SK-N-SH (cell line): ENCODE results near the gene CD72. TPM values are rescaled to one million over a fixed set of nuclear protein-coding genes. Genes with fewer than 3 reads are reported as not detected.

Experiments
- CTCF ChIA-PET: fragments of 300-600, 350-600 bp; formaldehyde crosslinking; extraction: SDS; loops from one replicate; lab custom pipeline; 2021; lab: Yijun Ruan, JAX
- POLR2A ChIA-PET: fragments of 350-600 bp; sonication (Branson Sonifier 250); formaldehyde crosslinking; extraction: SDS; loops from one replicate; lab custom pipeline; 2020; ENCODE audit warnings: antibody characterized with exemption, inconsistent platforms; lab: Yijun Ruan, JAX
- DNase-seq: peaks from one replicate; pipeline ENCODE4 v3.0.0; 2012
- H2AFZ ChIP-seq: fragments of 200-600 bp; sonication (generic); 2 replicates; pipeline ENCODE4 v1.8.1; 2016; ENCODE audit warnings: antibody characterized with exemption, mild to moderate bottlenecking, low read depth
- H3F3A ChIP-seq: fragments of 200-600 bp; sonication (generic); replicated peaks from 2 replicates; pipeline ENCODE3; 2016; ENCODE audit warnings: antibody characterized with exemption, mild to moderate bottlenecking; ENCODE audit not compliant: insufficient read depth
- H3K27ac ChIP-seq, 2 experiments: fragments of 200-500 bp in 1 of 2; fragments of 200-600 bp in 1 of 2; sonication (Bioruptor generic) in 1 of 2; sonication (generic), shearing (Covaris generic) in 1 of 2; 2 replicates each; pipeline versions ENCODE4 v1.5.1 to v1.6.1; 2014 to 2016; ENCODE audit warnings: low read depth in 2 of 2, inconsistent platforms in 1 of 2, low read length in 1 of 2, mild to moderate bottlenecking in 1 of 2, mixed read lengths in 1 of 2
- H3K27me3 ChIP-seq: fragments of 200-600 bp; sonication (generic), shearing (Covaris generic); 2 replicates; pipeline ENCODE4 v1.6.1; 2016; ENCODE audit warnings: mixed run types; ENCODE audit not compliant: insufficient read depth
- H3K36me3 ChIP-seq, 2 experiments: fragments of 200-500 bp in 1 of 2; fragments of 200-600 bp in 1 of 2; sonication (Bioruptor generic) in 1 of 2; sonication (generic) in 1 of 2; replicated peaks in 1 of 2; 2 replicates each; pipeline versions ENCODE3 to v1.5.1; 2014 to 2016; ENCODE audit warnings: low read length in 1 of 2, mild to moderate bottlenecking in 1 of 2; ENCODE audit not compliant: insufficient read depth in 2 of 2, control insufficient read depth in 1 of 2
- H3K4me1 ChIP-seq, 2 experiments: fragments of 200-500 bp in 1 of 2; fragments of 200-600 bp in 1 of 2; sonication (Bioruptor generic) in 1 of 2; sonication (generic), shearing (Covaris generic) in 1 of 2; 2 replicates each; pipeline versions ENCODE4 v1.5.1 to v1.6.1; 2014 to 2016; ENCODE audit warnings: low read depth in 1 of 2, low read length in 1 of 2, mixed run types in 1 of 2; ENCODE audit not compliant: insufficient read depth in 2 of 2, control insufficient read depth in 1 of 2
- H3K4me2 ChIP-seq: fragments of 200-600 bp; sonication (generic), shearing (Covaris generic); 2 replicates; pipeline ENCODE4 v1.6.1; 2017; ENCODE audit warnings: mixed run types
- H3K4me3 ChIP-seq, 2 experiments: fragments of 200-500 bp in 1 of 2; fragments of 200-600 bp in 1 of 2; sonication (Bioruptor generic) in 1 of 2; sonication (generic), shearing (Covaris generic) in 1 of 2; 2 replicates each; pipeline versions ENCODE4 v1.5.1 to v1.8.1; 2014 to 2016; ENCODE audit warnings: low read depth in 2 of 2, inconsistent platforms in 1 of 2, low read length in 1 of 2, mild to moderate bottlenecking in 1 of 2, mixed read lengths in 1 of 2, moderate library complexity in 1 of 2
- H3K79me2 ChIP-seq: fragments of 200-600 bp; sonication (generic); 2 replicates; pipeline ENCODE4 v1.8.1; 2017; ENCODE audit warnings: mild to moderate bottlenecking; ENCODE audit not compliant: insufficient read depth
- H3K9ac ChIP-seq: fragments of 200-600 bp; sonication (generic); 2 replicates; pipeline ENCODE4 v1.6.1; 2017; ENCODE audit warnings: mixed run types
- H3K9me2 ChIP-seq: fragments of 200-600 bp; sonication (generic); 2 replicates; pipeline ENCODE4 v1.6.1; 2017; ENCODE audit warnings: mixed run types
- H3K9me3 ChIP-seq: fragments of 200-600 bp; sonication (generic); 2 replicates; pipeline ENCODE4 v1.6.1; 2017; ENCODE audit warnings: mixed run types, mild to moderate bottlenecking, moderate library complexity
- H4K20me1 ChIP-seq: fragments of 200-600 bp; sonication (generic); 2 replicates; pipeline ENCODE4 v1.6.1; 2017; ENCODE audit warnings: mild to moderate bottlenecking, mixed run types; ENCODE audit not compliant: insufficient read depth
- ELF1 ChIP-seq: IDR thresholded peaks from 2 replicates; pipeline ENCODE4 v1.4.0; 2012
- EZH2phosphoT487 ChIP-seq: fragments of 200-600 bp; sonication (generic); IDR thresholded peaks from 2 replicates; pipeline ENCODE4 v1.6.1; 2017; ENCODE audit warnings: low read depth, mixed run types, mild to moderate bottlenecking, antibody characterized with exemption, moderate library complexity, borderline replicate concordance
- FOSL2 ChIP-seq: IDR thresholded peaks from 2 replicates; pipeline ENCODE4 v1.4.0; 2012; ENCODE audit warnings: low read depth, mild to moderate bottlenecking, moderate library complexity, borderline replicate concordance
- FOXJ3 ChIP-seq: sonication (generic); formaldehyde crosslinking; IDR thresholded peaks from 2 replicates; pipeline ENCODE4 v1.5.1; 2020; ENCODE audit warnings: mild to moderate bottlenecking, missing genetic modification reagents
- GABPA ChIP-seq: IDR thresholded peaks from 2 replicates; pipeline ENCODE4 v1.4.0; 2012; ENCODE audit warnings: low read depth, mild to moderate bottlenecking
- JUND ChIP-seq: IDR thresholded peaks from 2 replicates; pipeline ENCODE4 v1.4.0; 2012
- MEF2A ChIP-seq: IDR thresholded peaks from 2 replicates; pipeline ENCODE4 v1.4.0; 2012; ENCODE audit warnings: low read depth, borderline replicate concordance
- NFIC ChIP-seq: IDR thresholded peaks from 2 replicates; pipeline ENCODE4 v1.4.0; 2012; ENCODE audit warnings: borderline replicate concordance
- POLR2AphosphoS5 ChIP-seq: IDR thresholded peaks from 2 replicates; pipeline ENCODE4 v1.6.1; 2012; ENCODE audit warnings: low read depth, low read length
- RCOR1 ChIP-seq: fragments of 150-350 bp; IDR thresholded peaks from 2 replicates; pipeline ENCODE4 v1.6.1; 2017; ENCODE audit warnings: antibody characterized with exemption, low read length
- RFX5 ChIP-seq: IDR thresholded peaks from 2 replicates; pipeline ENCODE4 v1.6.1; 2012; ENCODE audit warnings: mild to moderate bottlenecking, improper control_type of control experiment, low read length
- SIN3A ChIP-seq: IDR thresholded peaks from 2 replicates; pipeline ENCODE4 v1.6.1; 2012; ENCODE audit warnings: low read depth, mild to moderate bottlenecking, low read length, moderate library complexity, borderline replicate concordance
- SMC3 ChIP-seq: IDR thresholded peaks from 2 replicates; pipeline ENCODE4 v1.6.1; 2012; ENCODE audit warnings: low read depth, low read length, improper control_type of control experiment
- TEAD4 ChIP-seq: IDR thresholded peaks from 2 replicates; pipeline ENCODE4 v1.4.0; 2012; ENCODE audit warnings: mild to moderate bottlenecking, borderline replicate concordance; ENCODE audit not compliant: insufficient read depth
- YY1 ChIP-seq: IDR thresholded peaks from 2 replicates; pipeline ENCODE4 v1.4.0; 2012; ENCODE audit warnings: low read depth, mild to moderate bottlenecking
- WGBS: methylation state at CpG from one replicate; pipeline ENCODE4 v1.1.6; 2017; ENCODE audit warnings: low lambda C conversion rate; 5-methylcytosine and 5-hydroxymethylcytosine counted together
- polyA plus RNA-seq, 3 experiments: library from polyadenylated mRNA; depleted of rRNA; stranded (reverse); fragments of >200 nt; gene quantifications; 2 replicates each; pipeline ENCODE4 v1.2.3, GENCODE V29; 2012
- TF ChIP-seq, protein P1 (sequence below): IDR thresholded peaks from 2 replicates; pipeline ENCODE4 v1.6.1; 2012; ENCODE audit warnings: mild to moderate bottlenecking, low read depth, low read length, moderate library complexity
- TF ChIP-seq, protein P2 (sequence below): fragments of 150-350 bp; IDR thresholded peaks from 2 replicates; pipeline ENCODE4 v1.6.1; 2017; ENCODE audit warnings: antibody characterized with exemption, low read length, low read depth, borderline replicate concordance

The CD72 gene
- polyA plus RNA-seq, 1 of the 3 experiments (the other 2 are of a cell fraction) = 2.7 TPM

DNA sequence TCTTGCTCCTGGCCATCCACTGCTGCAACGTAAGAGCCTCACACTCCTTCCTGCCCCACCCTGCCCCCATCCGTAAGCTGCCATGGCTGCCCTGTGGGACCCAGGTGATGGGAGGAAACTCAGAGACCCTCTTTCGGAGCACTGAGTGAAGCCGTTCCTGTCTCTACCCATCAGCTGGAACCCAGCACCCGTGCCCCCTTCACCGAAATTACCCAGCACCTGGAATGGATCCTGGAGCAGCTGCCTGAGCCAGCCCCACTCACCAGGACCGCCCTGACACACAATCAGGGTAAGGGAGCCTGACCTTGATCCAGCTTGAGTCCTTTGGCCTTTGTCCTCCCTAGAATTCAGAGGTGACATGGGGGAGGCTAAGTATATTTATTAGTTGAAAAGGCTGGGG, 10.0 kb downstream of the CD72 start:
- H3F3A ChIP-seq = peaks cover 12% of the 10 kb centered on the region
- DNase-seq = no peak
- no peak overlapping the region for H3K9ac ChIP-seq
- WGBS = 90% methylated on average over 4 of the region's 7 CpGs
- peaks cover 11% of the 10 kb centered on the region for H4K20me1 ChIP-seq
- peaks cover 22% of the 10 kb centered on the region for H3K79me2 ChIP-seq
- no peaks in the 10 kb centered on the region for H3K9me3 ChIP-seq
- TF ChIP-seq YY1 (no peak), EZH2phosphoT487 (no peak), RFX5 (no peak), GABPA (no peak), NFIC (no peak), FOXJ3 (CRISPR knock-in tag) (no peak), MEF2A (no peak), JUND (no peak), FOSL2 (no peak)
- TF ChIP-seq, protein P1, sequence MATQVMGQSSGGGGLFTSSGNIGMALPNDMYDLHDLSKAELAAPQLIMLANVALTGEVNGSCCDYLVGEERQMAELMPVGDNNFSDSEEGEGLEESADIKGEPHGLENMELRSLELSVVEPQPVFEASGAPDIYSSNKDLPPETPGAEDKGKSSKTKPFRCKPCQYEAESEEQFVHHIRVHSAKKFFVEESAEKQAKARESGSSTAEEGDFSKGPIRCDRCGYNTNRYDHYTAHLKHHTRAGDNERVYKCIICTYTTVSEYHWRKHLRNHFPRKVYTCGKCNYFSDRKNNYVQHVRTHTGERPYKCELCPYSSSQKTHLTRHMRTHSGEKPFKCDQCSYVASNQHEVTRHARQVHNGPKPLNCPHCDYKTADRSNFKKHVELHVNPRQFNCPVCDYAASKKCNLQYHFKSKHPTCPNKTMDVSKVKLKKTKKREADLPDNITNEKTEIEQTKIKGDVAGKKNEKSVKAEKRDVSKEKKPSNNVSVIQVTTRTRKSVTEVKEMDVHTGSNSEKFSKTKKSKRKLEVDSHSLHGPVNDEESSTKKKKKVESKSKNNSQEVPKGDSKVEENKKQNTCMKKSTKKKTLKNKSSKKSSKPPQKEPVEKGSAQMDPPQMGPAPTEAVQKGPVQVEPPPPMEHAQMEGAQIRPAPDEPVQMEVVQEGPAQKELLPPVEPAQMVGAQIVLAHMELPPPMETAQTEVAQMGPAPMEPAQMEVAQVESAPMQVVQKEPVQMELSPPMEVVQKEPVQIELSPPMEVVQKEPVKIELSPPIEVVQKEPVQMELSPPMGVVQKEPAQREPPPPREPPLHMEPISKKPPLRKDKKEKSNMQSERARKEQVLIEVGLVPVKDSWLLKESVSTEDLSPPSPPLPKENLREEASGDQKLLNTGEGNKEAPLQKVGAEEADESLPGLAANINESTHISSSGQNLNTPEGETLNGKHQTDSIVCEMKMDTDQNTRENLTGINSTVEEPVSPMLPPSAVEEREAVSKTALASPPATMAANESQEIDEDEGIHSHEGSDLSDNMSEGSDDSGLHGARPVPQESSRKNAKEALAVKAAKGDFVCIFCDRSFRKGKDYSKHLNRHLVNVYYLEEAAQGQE = no peak
- TF ChIP-seq, protein P2, sequence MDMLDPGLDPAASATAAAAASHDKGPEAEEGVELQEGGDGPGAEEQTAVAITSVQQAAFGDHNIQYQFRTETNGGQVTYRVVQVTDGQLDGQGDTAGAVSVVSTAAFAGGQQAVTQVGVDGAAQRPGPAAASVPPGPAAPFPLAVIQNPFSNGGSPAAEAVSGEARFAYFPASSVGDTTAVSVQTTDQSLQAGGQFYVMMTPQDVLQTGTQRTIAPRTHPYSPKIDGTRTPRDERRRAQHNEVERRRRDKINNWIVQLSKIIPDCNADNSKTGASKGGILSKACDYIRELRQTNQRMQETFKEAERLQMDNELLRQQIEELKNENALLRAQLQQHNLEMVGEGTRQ = no peak
- no peaks in the 10 kb centered on the region for H3K9me2 ChIP-seq
- POLR2A ChIA-PET = no interaction called here
- no peak overlapping the region for H3K4me2 ChIP-seq
- H3K27me3 ChIP-seq = no peaks in the 10 kb centered on the region
- no peak overlapping the region for H3K4me3 ChIP-seq
- H3K4me1 ChIP-seq = peaks cover 10 to 17% of the 10 kb centered on the region in 2 experiments; a peak in 1 of 4 replicates
- no peak overlapping the region for H3K27ac ChIP-seq
- CTCF ChIA-PET = interaction anchor here (0.8 to 2.5 kb wide), 6 partner anchors 11 to 182 kb away, joined by 3 to 7 read pairs (median 4); partner anchors contain the start of genes ARHGEF39, CCDC107 and RMRP
- H3K36me3 ChIP-seq = peaks cover 7 to 23% of the 10 kb centered on the region in 2 experiments
- H2AFZ ChIP-seq = no peak overlapping the region

GRCh38 chr9:35606726-35607125, 11.5 kb downstream of the CD72 start:
- Histone ChIP-seq H3K9me2 (no peaks in the 10 kb centered on the region), H3K4me3 (peak overlapping the region in 1 of 2 experiments; percentile 71; a peak in 3 of 4 replicates), H3F3A (peaks cover 20% of the 10 kb centered on the region), H4K20me1 (peaks cover 11% of the 10 kb centered on the region), H3K36me3 (peaks cover 7 to 23% of the 10 kb centered on the region in 2 experiments), H3K27me3 (no peaks in the 10 kb centered on the region), H3K9ac (0 out of 2 replicates have a peak overlapping the region, but pooled peaks have one; percentile 25), H3K4me2 (peak overlapping the region; percentile 86), H3K27ac (no peak overlapping the region), H3K9me3 (no peaks in the 10 kb centered on the region), H3K79me2 (peaks cover 22% of the 10 kb centered on the region), H3K4me1 (peaks cover 14 to 21% of the 10 kb centered on the region in 2 experiments; a peak in 1 of 4 replicates), H2AFZ (no peak overlapping the region)
- no peak for TF ChIP-seq TEAD4
- no peak for TF ChIP-seq RCOR1
- TF ChIP-seq POLR2AphosphoS5 = no peak
- TF ChIP-seq SMC3 = no peak
- TF ChIP-seq RFX5 = no peak
- no peak for TF ChIP-seq YY1
- TF ChIP-seq SIN3A = no peak
- no peak for TF ChIP-seq MEF2A
- no peak for TF ChIP-seq ELF1
- TF ChIP-seq FOSL2 = no peak
- no peak for TF ChIP-seq JUND
- no peak for DNase-seq
- ChIA-PET CTCF (interaction anchor here (1.5 kb wide), 1 partner anchor 9 kb away, joined by 3 read pairs; no protein-coding TSS in a partner anchor), POLR2A (no interaction called here)
- WGBS = 96% methylated on average over 7 of the region's 7 CpGs
